ENCODE data around the gene KIF11. TPM values are rescaled to one million over a fixed set of nuclear protein-coding genes. Genes with fewer than 3 reads are reported as not detected.
"Not testable (repeated sequence)": the region's sequence is repeated elsewhere in the genome, so short reads cannot be mapped to it uniquely, and the experiment has no call there.

Gene KIF11
- total RNA-seq, 1 donor from 2014 or later, result 39.9 TPM

DNA sequence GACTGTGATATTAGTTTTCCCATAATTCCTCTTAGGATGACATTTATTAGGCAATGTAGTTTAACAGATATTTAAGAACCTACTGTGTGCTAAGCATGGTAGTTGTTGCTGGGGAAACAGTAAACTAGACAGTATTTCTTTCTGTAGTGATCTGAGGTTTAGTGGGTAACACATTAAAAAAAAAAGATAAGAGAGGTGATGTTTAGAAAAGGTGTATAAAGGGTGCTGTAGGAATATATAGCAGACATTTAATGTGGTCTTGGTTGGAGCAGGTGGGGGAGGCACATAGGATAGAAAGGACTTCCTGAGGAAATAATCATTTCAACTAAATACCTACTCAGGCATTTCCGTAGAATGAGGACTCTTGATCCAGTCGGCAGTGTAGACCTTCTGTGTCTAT is 11.9 kb downstream of the KIF11 start:
- Mint-ChIP-seq H3K36me3 (ENCODE audit: low read depth) (peaks cover 47% of the 10 kb centered on the region), H3K4me1 (peaks cover 45% of the 10 kb centered on the region)

DNA sequence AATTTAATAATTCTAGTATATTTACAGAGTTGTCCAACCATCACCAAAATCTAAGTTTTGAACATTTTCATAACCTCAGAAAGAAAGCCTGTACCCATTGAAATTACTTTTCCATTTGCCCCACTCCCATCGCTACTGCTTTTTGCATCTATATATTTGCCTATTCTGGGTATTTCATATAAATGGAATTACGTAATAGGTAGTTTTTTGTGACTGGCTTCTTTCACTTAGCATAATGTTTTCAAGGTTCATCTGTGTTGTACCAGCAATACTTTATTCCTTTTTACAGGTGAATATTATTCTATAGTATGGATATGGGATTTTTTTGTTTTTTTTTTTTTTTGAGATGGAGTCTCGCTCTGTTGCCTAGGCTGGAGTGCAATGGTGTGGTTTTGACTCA is 22.6 kb downstream of the KIF11 start:
- H3K4me3 Mint-ChIP-seq, result no peak overlapping the region
- H3K4me1 Mint-ChIP-seq, result peaks cover 15% of the 10 kb centered on the region
- no peaks in the 10 kb centered on the region for H3K27me3 Mint-ChIP-seq
- DNase-seq, result no peak
- no peak overlapping the region for H3K27ac Mint-ChIP-seq
- peaks cover 54% of the 10 kb centered on the region for H3K36me3 Mint-ChIP-seq (ENCODE audit: low read depth)
- H3K9me3 Mint-ChIP-seq, result no peaks in the 10 kb centered on the region
- intact Hi-C loops (cut with micrococcal nuclease), result no loop called here

More for the DNA sequence above, 11.9 kb downstream of the KIF11 start:
- Mint-ChIP-seq H3K27ac (peak overlapping the region; percentile 27), H3K4me3 (peak overlapping the region; percentile 24), H3K27me3 (no peaks in the 10 kb centered on the region), H3K9me3 (no peaks in the 10 kb centered on the region)
- no peak for DNase-seq
- intact Hi-C loops (cut with micrococcal nuclease), result no loop called here

DNA sequence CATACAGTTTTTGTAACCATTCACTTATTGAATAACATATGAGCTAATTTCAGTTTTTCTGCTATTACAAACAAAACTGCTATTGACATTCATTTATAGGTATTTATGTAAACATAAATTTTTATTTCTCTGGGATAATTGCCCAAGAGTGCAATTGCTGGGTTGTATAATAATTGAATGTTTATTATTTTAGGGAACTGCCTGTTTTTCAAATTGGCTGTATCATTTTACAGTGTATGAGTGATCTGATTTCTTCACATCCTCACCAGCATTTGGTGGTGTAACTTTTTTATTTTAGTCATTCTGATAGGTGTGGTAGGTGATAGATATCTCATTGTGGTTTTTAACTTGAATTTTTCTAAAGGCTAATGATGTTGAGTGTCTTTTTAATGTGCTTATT is 26.4 kb downstream of the KIF11 start:
- H3K4me1 Mint-ChIP-seq, result peaks cover 14% of the 10 kb centered on the region
- no peak overlapping the region for H3K4me3 Mint-ChIP-seq
- no peak for DNase-seq
- intact Hi-C loops (cut with micrococcal nuclease), result no loop called here
- H3K9me3 Mint-ChIP-seq, result peaks cover 8% of the 10 kb centered on the region
- peaks cover 71% of the 10 kb centered on the region for H3K36me3 Mint-ChIP-seq (ENCODE audit: low read depth)
- no peak overlapping the region for H3K27ac Mint-ChIP-seq
- no peaks in the 10 kb centered on the region for H3K27me3 Mint-ChIP-seq

DNA sequence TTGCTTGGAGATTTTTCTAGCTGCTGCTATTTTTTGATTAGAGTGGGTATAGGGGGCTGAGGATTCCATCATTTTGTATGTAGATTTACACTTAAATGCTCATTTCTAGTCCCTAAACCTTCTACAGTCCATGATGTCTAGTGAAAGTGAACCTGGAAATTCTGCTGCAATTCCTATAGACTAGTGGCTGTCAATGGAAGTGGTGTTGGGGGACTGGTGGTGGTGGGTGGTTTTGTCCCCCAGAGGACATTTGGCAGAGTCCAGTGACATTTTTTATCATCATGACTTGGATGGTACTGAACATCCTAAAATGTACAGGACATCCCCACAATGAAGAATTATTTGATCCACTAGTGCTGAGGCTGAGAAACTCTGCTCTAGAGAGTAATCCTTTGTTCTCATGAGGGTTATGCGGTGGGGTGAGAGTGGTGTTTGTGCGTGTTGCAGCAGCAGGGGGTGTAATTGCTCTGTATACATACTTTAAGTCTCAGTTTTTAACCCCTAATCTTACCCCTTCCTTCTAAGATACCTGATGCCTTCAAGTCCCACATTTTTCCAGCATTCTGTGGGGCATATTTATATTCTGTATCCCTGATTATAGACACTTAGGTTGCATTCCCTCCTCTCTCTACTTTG is 35.0 kb downstream of the KIF11 start:
- intact Hi-C loops (cut with micrococcal nuclease), result no loop called here
- Mint-ChIP-seq H3K4me1 (peaks cover 2% of the 10 kb centered on the region), H3K27me3 (no peaks in the 10 kb centered on the region), H3K4me3 (no peak overlapping the region), H3K27ac (no peak overlapping the region), H3K9me3 (peaks cover 5% of the 10 kb centered on the region), H3K36me3 (ENCODE audit: low read depth) (peaks cover 69% of the 10 kb centered on the region)
- DNase-seq, result no peak

DNA sequence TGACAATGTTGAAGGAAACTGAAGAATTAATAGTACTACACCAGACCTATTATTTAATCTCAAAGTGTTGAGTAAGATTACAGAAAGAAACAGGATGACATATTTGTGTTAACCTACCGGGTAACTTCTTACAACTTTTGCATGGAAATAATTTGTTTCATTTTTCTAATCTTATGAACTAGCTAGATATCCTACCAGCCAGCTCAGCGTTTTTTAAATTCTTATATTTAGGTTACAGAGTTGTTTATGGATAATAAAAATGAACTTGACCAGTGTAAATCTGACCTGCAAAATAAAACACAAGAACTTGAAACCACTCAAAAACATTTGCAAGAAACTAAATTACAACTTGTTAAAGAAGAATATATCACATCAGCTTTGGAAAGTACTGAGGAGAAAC is 37.0 kb downstream of the KIF11 start:
- Mint-ChIP-seq H3K27me3 (no peaks in the 10 kb centered on the region), H3K4me1 (no peaks in the 10 kb centered on the region), H3K36me3 (ENCODE audit: low read depth) (peaks cover 61% of the 10 kb centered on the region), H3K4me3 (no peak overlapping the region), H3K9me3 (no peaks in the 10 kb centered on the region), H3K27ac (no peak overlapping the region)
- DNase-seq, result no peak
- intact Hi-C loops (cut with micrococcal nuclease), result no loop called here

- intact Hi-C loops (cut with micrococcal nuclease), result no loop called here
- Mint-ChIP-seq H3K9me3 (no peaks in the 10 kb centered on the region), H3K36me3 (ENCODE audit: low read depth) (peaks cover 34% of the 10 kb centered on the region), H3K27ac (no peak overlapping the region), H3K4me1 (no peaks in the 10 kb centered on the region), H3K27me3 (no peaks in the 10 kb centered on the region), H3K4me3 (no peak overlapping the region)
- DNase-seq, result no peak
These were observed 45.1 kb downstream of the KIF11 start for GRCh38 chr10:92638037-92638436.

GRCh38 chr10:92640107-92640506 is 47.2 kb downstream of the KIF11 start:
- Mint-ChIP-seq H3K9me3 (no peaks in the 10 kb centered on the region), H3K27me3 (no peaks in the 10 kb centered on the region), H3K36me3 (ENCODE audit: low read depth) (peaks cover 35% of the 10 kb centered on the region), H3K4me1 (peaks cover 6% of the 10 kb centered on the region), H3K27ac (no peak overlapping the region), H3K4me3 (no peak overlapping the region)
- DNase-seq, result no peak
- intact Hi-C loops (cut with micrococcal nuclease), result no loop called here

- Mint-ChIP-seq H3K27ac (no peak overlapping the region), H3K4me1 (peaks cover 6% of the 10 kb centered on the region), H3K27me3 (no peaks in the 10 kb centered on the region), H3K36me3 (ENCODE audit: low read depth) (peaks cover 38% of the 10 kb centered on the region), H3K4me3 (no peak overlapping the region), H3K9me3 (no peaks in the 10 kb centered on the region)
- no peak for DNase-seq
- intact Hi-C loops (cut with micrococcal nuclease), result no loop called here
These were observed 48.6 kb downstream of the KIF11 start for GRCh38 chr10:92641492-92641891.

DNA sequence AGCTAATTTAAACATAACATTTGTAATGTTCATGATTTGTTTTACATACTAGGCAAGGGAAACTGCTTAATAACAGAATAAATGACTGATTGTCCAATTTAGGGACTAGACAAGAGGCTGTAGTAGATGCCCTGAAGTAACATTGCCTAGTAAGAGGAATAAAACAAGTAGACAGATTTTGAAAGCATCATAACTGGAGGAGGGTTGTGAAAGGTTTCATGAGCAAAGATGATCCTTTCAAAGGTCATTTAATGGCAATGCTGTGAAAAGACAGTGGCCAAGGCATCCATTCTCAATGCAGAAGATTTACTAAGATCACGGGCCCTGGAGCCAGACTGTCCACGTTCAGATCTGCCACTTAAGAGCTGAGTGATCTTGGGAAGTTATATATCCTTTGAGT is 52.0 kb downstream of the KIF11 start:
- intact Hi-C loops (cut with micrococcal nuclease), result loop anchor here (2.0 kb wide), 1 partner anchor 54 kb away; no protein-coding TSS in a partner anchor
- Mint-ChIP-seq H3K36me3 (ENCODE audit: low read depth) (peaks cover 50% of the 10 kb centered on the region), H3K27ac (no peak overlapping the region), H3K4me1 (peaks cover 6% of the 10 kb centered on the region), H3K4me3 (no peak overlapping the region), H3K27me3 (no peaks in the 10 kb centered on the region), H3K9me3 (no peaks in the 10 kb centered on the region)
- no peak for DNase-seq

GRCh38 chr10:92650864-92651263 is 57.9 kb downstream of the KIF11 start:
- intact Hi-C loops (cut with micrococcal nuclease); DNase-seq; H3K27ac Mint-ChIP-seq; H3K4me1 Mint-ChIP-seq; H3K4me3 Mint-ChIP-seq; H3K27me3 Mint-ChIP-seq; H3K9me3 Mint-ChIP-seq: not testable (repeated sequence)
- peaks cover 68% of the 10 kb centered on the region for H3K36me3 Mint-ChIP-seq (ENCODE audit: low read depth)

DNA sequence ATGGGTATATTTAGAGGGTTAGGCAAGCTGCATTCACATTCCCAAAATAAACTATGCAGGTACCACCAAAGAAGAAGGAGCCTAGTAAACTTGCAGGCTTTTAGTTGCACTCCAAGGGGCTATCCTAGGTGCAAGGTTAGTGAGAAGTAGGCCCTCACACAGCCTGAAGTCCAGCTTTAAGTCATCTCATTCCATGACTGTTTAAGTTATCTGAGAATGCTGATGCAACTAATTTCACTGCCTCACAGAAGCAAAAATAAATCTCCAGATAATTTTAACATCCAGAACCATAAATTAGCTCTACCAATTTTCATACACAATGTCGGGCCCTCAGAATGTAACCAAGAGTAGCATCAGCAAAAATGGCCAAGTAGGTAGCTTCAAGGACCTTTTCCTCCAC is 62.5 kb downstream of the KIF11 start:
- peaks cover 37% of the 10 kb centered on the region for H3K36me3 Mint-ChIP-seq (ENCODE audit: low read depth)
- H3K9me3 Mint-ChIP-seq, result no peaks in the 10 kb centered on the region
- peak; percentile 41 for DNase-seq
- no peak overlapping the region for H3K27ac Mint-ChIP-seq
- no peaks in the 10 kb centered on the region for H3K27me3 Mint-ChIP-seq
- H3K4me3 Mint-ChIP-seq, result no peak overlapping the region
- H3K4me1 Mint-ChIP-seq, result no peaks in the 10 kb centered on the region
- intact Hi-C loops (cut with micrococcal nuclease), result no loop called here

- Mint-ChIP-seq H3K27ac (no peak overlapping the region), H3K9me3 (no peaks in the 10 kb centered on the region), H3K4me3 (no peak overlapping the region), H3K4me1 (no peaks in the 10 kb centered on the region), H3K36me3 (ENCODE audit: low read depth) (peaks cover 32% of the 10 kb centered on the region), H3K27me3 (peaks cover 2% of the 10 kb centered on the region)
- intact Hi-C loops (cut with micrococcal nuclease), result no loop called here
- DNase-seq, result peak; percentile 40
These were observed 63.5 kb downstream of the KIF11 start for GRCh38 chr10:92656266-92656961.

GRCh38 chr10:92657024-92657423 is 64.1 kb downstream of the KIF11 start:
- intact Hi-C loops (cut with micrococcal nuclease), result no loop called here
- Mint-ChIP-seq H3K9me3 (no peaks in the 10 kb centered on the region), H3K36me3 (ENCODE audit: low read depth) (peaks cover 27% of the 10 kb centered on the region), H3K4me1 (no peaks in the 10 kb centered on the region), H3K4me3 (no peak overlapping the region), H3K27ac (no peak overlapping the region), H3K27me3 (peaks cover 2% of the 10 kb centered on the region)
- no peak for DNase-seq

DNA sequence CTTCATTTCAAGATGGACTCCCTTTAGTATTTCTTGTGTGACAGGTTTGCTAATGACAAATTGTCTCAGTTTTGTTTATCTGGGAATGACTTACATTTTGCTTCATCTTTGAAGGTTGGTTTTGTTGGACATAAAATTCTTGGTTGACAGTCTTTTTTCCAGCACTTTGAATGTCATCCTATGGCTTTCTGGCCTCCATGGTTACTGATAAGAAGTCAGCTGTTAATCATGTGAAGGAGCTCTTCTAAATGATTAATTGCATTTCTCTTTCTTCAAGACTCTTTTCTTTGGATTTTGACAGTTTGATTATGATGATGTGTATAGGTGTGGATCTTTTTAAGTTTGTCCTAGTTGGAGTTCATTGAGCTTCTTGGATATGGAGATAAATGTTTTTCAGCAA is 69.9 kb downstream of the KIF11 start:
- no peak overlapping the region for H3K4me3 Mint-ChIP-seq
- H3K27ac Mint-ChIP-seq, result no peak overlapping the region
- intact Hi-C loops (cut with micrococcal nuclease), result no loop called here
- H3K9me3 Mint-ChIP-seq, result peaks cover 7% of the 10 kb centered on the region
- H3K36me3 Mint-ChIP-seq (ENCODE audit: low read depth), result no peaks in the 10 kb centered on the region
- no peaks in the 10 kb centered on the region for H3K4me1 Mint-ChIP-seq
- DNase-seq, result no peak
- peaks cover 6% of the 10 kb centered on the region for H3K27me3 Mint-ChIP-seq

GRCh38 chr10:92664322-92664721 is 71.4 kb downstream of the KIF11 start:
- Mint-ChIP-seq H3K4me1 (no peaks in the 10 kb centered on the region), H3K36me3 (ENCODE audit: low read depth) (no peaks in the 10 kb centered on the region), H3K9me3 (peaks cover 7% of the 10 kb centered on the region), H3K4me3 (no peak overlapping the region), H3K27ac (no peak overlapping the region), H3K27me3 (peaks cover 6% of the 10 kb centered on the region)
- intact Hi-C loops (cut with micrococcal nuclease), result no loop called here
- DNase-seq, result no peak

Data from activated CD4-positive, alpha-beta T cell treated with anti-CD3 and anti-CD28 coated beads, Interleukin-2, amount 10 ng/mL, durations not matched to agents 24 days and 14 days (primary cell).